ENCODE data around the gene LAMC3.

Gene LAMC3

DNA sequence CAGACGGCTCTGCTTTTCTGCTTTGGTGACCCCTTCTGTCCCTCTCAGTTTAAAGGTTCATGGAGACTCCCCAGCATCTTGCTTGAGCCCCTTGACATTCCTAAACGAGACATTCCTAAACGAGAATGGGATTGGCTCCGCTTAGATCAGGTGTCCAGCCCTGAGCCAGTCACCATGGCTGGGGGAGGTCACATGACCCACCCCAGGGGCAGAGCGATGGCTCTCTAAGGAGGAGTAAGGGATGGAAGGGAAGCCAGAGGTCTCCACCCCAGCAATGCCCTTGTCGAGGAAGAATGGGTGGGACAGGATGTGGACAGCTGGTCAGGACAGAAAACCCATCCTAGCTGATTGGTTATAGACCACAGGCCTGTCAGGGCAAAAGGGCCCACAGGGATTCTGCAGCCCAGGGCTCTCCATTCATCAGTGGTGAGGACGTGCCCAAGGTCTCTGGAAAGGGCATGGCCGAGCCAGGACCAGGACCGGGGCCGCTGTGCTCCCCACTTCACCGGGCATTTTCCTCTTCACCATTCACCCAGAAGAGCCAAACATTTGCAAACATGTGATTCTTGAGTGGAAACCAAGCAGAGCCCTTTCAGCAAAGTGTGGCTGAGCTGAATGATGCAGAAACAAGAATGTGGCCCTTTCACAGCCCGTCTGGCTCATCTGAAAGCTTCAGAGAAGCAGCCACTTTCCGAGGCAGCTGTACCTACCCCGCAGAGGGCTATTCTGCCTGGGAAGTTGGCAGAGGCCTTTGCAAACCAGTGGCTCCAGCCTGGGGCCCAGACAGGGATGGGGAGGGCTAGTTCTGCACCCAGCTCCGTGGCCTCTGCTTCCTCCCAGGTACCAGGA lies 67.6 kb downstream of the LAMC3 start:
- Histone ChIP-seq H3K4me3 (no peak overlapping the region), H3K4me2 (no peak overlapping the region; a peak in 1 of 22 replicates), H3K36me3 (no peaks in the 10 kb centered on the region), H3K9ac (no peak overlapping the region), H3K4me1 (peaks cover 0 to 6% (median 0%) of the 10 kb centered on the region in 10 experiments; a peak in 3 of 20 replicates), H3K9me3 (replicated peaks in 1 of 11) (no peaks in the 10 kb centered on the region), H3K27ac (no peak overlapping the region), H4K20me1 (no peaks in the 10 kb centered on the region), H3K27me3 (no peaks in the 10 kb centered on the region)
- TF ChIP-seq Cebpa-rat (IDR thresholded peaks at IDR 0.05) = no peak

DNA sequence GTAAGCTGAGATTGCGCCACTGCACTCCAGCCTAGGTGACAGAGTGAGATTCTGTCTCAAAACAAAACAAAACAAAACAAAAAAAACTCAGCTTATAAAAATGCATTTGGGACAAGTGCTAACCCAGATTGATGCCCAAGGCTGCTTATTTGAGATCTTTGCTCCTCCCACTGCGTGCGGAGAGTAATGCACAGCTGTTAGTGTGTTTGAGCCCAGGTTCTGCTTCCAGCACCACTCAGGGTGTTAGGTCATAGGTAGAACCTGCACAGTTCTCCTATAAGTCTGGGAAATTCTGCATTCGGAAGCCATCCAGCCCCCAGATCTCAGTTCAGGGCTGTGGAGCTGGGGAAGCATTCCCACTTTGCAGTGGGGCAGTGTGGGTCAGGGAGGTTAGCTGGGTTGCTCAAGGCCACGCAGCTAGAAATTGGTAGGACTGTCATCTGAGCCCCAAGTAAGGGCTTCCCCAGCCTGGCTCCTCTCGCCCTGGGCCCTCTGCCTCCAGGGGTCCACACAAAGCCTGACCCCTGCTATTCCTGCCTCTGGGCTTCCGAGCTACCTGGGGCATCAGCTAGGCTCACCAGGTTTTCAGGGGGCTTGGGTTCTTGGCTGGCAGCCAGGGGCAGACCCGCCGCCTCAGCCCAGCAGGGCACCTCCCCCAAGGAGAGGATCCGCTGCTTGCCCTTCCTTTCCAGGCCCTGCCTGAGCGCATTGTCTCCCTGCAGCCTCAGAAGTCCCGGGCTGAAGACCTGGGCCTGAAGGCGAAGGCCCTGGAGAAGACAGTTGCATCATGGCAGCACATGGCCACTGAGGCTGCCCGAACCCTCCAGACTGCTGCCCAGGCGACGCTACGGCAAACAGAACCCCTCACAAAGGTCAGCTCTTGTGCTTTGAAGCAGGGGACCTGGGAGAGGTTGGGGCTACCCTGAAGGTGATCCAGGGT lies 69.7 kb downstream of the LAMC3 start:
- Histone ChIP-seq H3K9me3 (replicated peaks in 1 of 11) (no peaks in the 10 kb centered on the region), H3K27ac (no peak overlapping the region), H3K4me1 (peaks cover 0 to 17% (median 0%) of the 10 kb centered on the region in 10 experiments; a peak in 5 of 20 replicates), H3K4me2 (no peak overlapping the region), H3K9ac (no peak overlapping the region), H3K4me3 (no peak overlapping the region), H4K20me1 (no peaks in the 10 kb centered on the region), H3K27me3 (no peaks in the 10 kb centered on the region), H3K36me3 (no peaks in the 10 kb centered on the region)
- TF ChIP-seq Cebpa-rat (IDR thresholded peaks at IDR 0.05) = no peak

DNA sequence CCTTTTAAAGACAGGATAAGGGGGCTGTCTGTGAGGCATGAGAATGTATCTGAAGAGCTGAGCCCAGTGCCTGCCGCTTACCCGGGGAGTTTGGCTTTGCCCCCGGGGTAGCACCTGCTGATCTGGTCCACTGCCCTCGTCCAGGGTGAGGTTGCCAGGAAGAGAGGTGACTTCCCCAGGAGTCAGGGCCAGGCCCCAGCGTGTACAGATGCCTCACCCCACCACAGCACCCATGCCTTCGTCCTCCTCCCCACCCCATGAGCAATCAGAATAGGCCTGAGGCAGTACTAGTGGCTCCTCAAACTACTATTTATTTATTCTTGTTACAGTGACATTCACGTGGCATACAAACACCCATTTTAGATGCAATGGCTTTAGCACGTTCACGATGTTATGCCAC lies 71.6 kb downstream of the LAMC3 start:
- Histone ChIP-seq H4K20me1 (no peaks in the 10 kb centered on the region), H3K4me2 (no peak overlapping the region), H3K27me3 (no peaks in the 10 kb centered on the region), H3K9me3 (replicated peaks in 1 of 11) (no peaks in the 10 kb centered on the region), H3K27ac (no peak overlapping the region), H3K4me1 (peaks cover 9 to 35% (median 17%) of the 10 kb centered on the region in 10 experiments), H3K4me3 (no peak overlapping the region), H3K9ac (no peak overlapping the region), H3K36me3 (no peaks in the 10 kb centered on the region)
- TF ChIP-seq Cebpa-rat (IDR thresholded peaks at IDR 0.05) = no peak

DNA sequence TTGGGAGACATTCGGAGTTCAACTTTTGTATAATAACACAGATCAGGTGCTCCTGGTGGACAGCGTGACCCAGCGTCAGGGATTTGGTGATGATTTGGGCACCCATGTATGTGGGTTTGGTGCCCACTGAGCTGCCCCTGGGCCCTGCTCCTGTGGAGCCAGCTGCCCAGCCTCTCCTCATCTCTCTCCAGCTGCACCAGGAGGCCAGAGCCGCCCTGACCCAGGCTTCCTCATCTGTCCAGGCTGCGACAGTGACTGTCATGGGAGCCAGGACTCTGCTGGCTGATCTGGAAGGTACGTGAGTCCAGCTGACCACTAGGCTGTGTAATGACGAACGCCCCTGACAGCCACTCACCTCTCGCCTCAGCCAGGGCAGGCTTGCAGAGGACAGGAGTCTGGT lies 72.9 kb downstream of the LAMC3 start:
- Histone ChIP-seq H3K4me1 (peaks cover 9 to 29% (median 17%) of the 10 kb centered on the region in 10 experiments), H3K9ac (no peak overlapping the region), H3K9me3 (replicated peaks in 1 of 11) (no peaks in the 10 kb centered on the region), H4K20me1 (no peaks in the 10 kb centered on the region), H3K27me3 (no peaks in the 10 kb centered on the region), H3K27ac (no peak overlapping the region), H3K4me2 (no peak overlapping the region), H3K4me3 (no peak overlapping the region), H3K36me3 (no peaks in the 10 kb centered on the region)
- no peak for TF ChIP-seq Cebpa-rat (IDR thresholded peaks at IDR 0.05)

DNA sequence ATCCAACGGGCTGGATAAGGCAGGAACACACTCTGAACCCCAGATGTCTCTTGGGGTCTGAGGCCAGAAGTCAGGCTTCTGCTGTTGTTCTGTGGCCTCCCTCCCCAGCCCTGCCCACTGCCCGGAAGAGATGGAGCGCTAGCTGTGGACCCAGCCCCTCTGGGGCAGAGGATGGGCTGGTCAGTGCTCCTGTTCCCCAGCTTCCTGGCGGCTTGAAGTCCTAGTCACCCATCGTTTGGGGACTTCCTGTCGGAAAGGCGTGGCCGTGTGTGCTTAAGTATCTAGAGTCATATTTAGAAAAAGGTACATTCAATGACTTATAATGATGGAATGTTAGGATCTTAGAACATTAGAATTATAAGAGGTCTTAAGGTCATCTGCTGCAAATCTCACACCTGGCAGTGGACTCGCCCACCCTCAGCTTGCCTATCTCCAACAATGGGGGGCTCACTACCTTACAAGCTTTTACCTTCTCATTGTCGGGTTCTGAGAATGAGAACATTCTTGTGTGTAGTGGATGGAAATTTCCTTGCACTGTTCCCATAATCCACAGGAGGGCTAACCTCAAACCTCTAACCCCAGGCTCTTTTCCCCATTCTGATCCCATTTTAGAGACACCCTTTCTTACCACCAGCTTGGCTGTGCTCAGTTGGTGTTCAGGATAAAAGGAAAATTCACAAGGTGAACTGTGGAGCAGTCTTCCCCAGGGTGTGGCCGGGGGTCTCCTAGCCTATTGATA lies 74.0 kb downstream of the LAMC3 start:
- H3K4me3 ChIP-seq = no peak overlapping the region
- H3K27me3 ChIP-seq = no peaks in the 10 kb centered on the region
- peaks cover 9 to 29% (median 17%) of the 10 kb centered on the region in 10 experiments for H3K4me1 ChIP-seq
- H3K9ac ChIP-seq = no peak overlapping the region
- H3K9me3 ChIP-seq (replicated peaks in 1 of 11) = no peaks in the 10 kb centered on the region
- H4K20me1 ChIP-seq = no peaks in the 10 kb centered on the region
- H3K27ac ChIP-seq = no peak overlapping the region
- 0 out of 22 replicates have a peak overlapping the region, but pooled peaks of 1 of the 11 experiments have one; percentile 13 for H3K4me2 ChIP-seq
- no peaks in the 10 kb centered on the region for H3K36me3 ChIP-seq
- TF ChIP-seq Cebpa-rat (IDR thresholded peaks at IDR 0.05) = no peak

DNA sequence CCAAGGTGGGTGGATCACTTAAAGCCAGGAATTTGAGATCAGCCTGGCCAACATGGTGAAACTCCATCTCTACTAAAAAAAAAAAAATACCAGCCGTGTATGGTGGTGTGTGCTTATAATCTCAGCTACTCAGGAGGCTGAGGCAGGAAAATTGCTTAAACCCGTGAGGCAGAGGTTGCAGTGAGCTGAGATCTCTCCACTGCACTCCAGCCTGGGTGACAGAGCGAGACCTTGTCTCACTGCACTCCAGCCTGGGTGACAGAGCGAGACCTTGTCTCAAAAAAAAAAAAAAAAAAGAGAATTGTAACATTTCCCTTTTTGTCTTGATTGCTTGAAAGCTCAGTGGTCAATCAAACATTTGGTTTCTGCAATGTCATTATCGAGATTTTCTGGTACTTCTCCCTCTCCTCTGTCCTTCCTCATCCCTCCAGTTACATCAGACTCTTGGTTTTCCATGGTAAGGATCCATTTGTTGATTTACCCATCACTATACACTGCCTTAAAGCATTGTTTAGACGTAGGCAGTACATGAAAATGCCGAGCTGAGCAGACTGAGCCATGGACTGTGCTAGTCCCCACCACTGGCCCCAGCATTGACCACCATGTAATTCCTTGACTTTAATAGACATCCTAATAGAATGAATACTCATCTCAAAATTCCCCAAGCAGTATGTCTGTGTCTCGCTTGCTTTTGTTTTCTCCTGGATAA lies 75.8 kb downstream of the LAMC3 start:
- Histone ChIP-seq H3K27ac (peak overlapping the region in 5 of 11 experiments; percentile 14 to 61 (median 35); a peak in 8 of 22 replicates), H3K4me2 (peak overlapping the region; percentile 41 to 77 (median 60)), H3K36me3 (no peaks in the 10 kb centered on the region), H3K9ac (peak overlapping the region in 2 of 11 experiments; percentile 11 to 24; a peak in 1 of 22 replicates), H4K20me1 (no peaks in the 10 kb centered on the region), H3K9me3 (replicated peaks in 1 of 11) (no peaks in the 10 kb centered on the region), H3K4me3 (no peak overlapping the region), H3K27me3 (no peaks in the 10 kb centered on the region), H3K4me1 (peaks cover 9 to 29% (median 17%) of the 10 kb centered on the region in 10 experiments)
- peak in 1 of 11 experiments; percentile 35; a peak in 1 of 22 replicates for TF ChIP-seq Cebpa-rat (IDR thresholded peaks at IDR 0.05)

DNA sequence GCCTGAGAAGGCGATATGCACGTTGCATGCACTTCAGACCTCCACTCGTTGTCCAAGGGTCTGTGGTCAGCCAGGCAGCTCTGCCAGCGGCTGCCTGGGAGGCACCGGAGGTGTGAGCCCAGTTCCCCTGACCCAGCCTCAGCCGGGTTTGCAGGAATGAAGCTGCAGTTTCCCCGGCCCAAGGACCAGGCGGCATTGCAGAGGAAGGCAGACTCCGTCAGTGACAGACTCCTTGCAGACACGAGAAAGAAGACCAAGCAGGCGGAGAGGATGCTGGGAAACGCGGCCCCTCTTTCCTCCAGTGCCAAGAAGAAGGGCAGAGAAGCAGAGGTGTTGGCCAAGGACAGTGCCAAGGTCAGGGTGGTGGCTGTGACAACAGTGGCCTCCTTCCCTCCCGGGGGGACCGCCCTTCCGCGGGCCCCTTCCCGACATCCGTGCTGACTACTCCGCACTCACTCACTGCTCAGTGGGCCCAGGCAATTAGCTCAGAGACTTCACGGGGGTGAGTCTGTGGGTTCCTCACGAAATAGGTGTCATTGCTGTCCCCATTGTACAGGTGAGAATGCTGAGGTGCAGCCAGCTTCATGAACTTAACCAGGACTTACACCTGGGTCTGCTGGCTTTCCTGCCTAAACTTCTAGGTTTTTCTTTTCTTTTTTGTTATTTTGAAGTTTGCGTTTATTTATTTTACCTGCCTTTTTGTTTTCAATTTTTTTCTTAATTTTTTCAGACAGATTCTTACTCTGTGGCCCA lies 76.6 kb downstream of the LAMC3 start:
- Histone ChIP-seq H3K9ac (no peak overlapping the region), H3K4me1 (peaks cover 9 to 33% (median 19%) of the 10 kb centered on the region in 10 experiments), H3K9me3 (replicated peaks in 1 of 11) (no peaks in the 10 kb centered on the region), H3K4me3 (no peak overlapping the region), H3K4me2 (peak overlapping the region in 9 of 11 experiments; percentile 46 to 73 (median 60); a peak in 11 of 22 replicates), H3K36me3 (no peaks in the 10 kb centered on the region), H3K27me3 (no peaks in the 10 kb centered on the region), H3K27ac (peak overlapping the region in 3 of 11 experiments; percentile 30 to 61 (median 39); a peak in 5 of 22 replicates), H4K20me1 (no peaks in the 10 kb centered on the region)
- TF ChIP-seq Cebpa-rat (IDR thresholded peaks at IDR 0.05) = no peak
